Measurements from ENCODE around the gene CYP19A1.
"Not testable (repeated sequence)": the region's sequence is repeated elsewhere in the genome, so short reads cannot be mapped to it uniquely, and the experiment has no call there.

Gene CYP19A1

GRCh38 chr15:51284871-51285270, 53.5 kb downstream of the CYP19A1 start:
- no peak overlapping the region for H3K27ac ChIP-seq (ENCODE audit: low read length)
- H3K4me2 ChIP-seq (ENCODE audit: low read length), result peak overlapping the region; percentile 68
- no peaks in the 10 kb centered on the region for H3K27me3 ChIP-seq (ENCODE audit: low read depth, low read length)
- no peaks in the 10 kb centered on the region for H3K36me3 ChIP-seq (replicated peaks; ENCODE audit: low read depth, low read length)
- no peak for TF ChIP-seq EZH2phosphoT487 (IDR thresholded peaks at IDR 0.05; ENCODE audit: low read depth)
- no peak for TF ChIP-seq CTCF (IDR thresholded peaks at IDR 0.05; ENCODE audit: low read depth, low read length)
- H3K79me2 ChIP-seq (ENCODE audit: low read length), result no peaks in the 10 kb centered on the region
- H2AFZ ChIP-seq (ENCODE audit: low read depth, low read length), result no peak overlapping the region
- no peak overlapping the region for H3K4me3 ChIP-seq (ENCODE audit: low read length)
- H3K9me3 ChIP-seq (ENCODE audit: insufficient read depth, low read length), result no peaks in the 10 kb centered on the region
- no peak overlapping the region for H3K9ac ChIP-seq (ENCODE audit: low read length)
- peaks cover 37% of the 10 kb centered on the region for H3K4me1 ChIP-seq (ENCODE audit: low read length)
- no peaks in the 10 kb centered on the region for H4K20me1 ChIP-seq (ENCODE audit: insufficient read depth, low read length)

GRCh38 chr15:51283026-51283425, 55.4 kb downstream of the CYP19A1 start:
- peak overlapping the region; percentile 52 for H3K4me3 ChIP-seq (ENCODE audit: low read length)
- no peaks in the 10 kb centered on the region for H4K20me1 ChIP-seq (ENCODE audit: insufficient read depth, low read length)
- H3K4me2 ChIP-seq (ENCODE audit: low read length), result peak overlapping the region; percentile 68
- H3K36me3 ChIP-seq (replicated peaks; ENCODE audit: low read depth, low read length), result no peaks in the 10 kb centered on the region
- H2AFZ ChIP-seq (ENCODE audit: low read depth, low read length), result peak overlapping the region; percentile 36; the same call in 1 of the 2 replicates
- no peaks in the 10 kb centered on the region for H3K79me2 ChIP-seq (ENCODE audit: low read length)
- TF ChIP-seq EZH2phosphoT487 (IDR thresholded peaks at IDR 0.05; ENCODE audit: low read depth) (no peak), CTCF (IDR thresholded peaks at IDR 0.05; ENCODE audit: low read depth, low read length) (peak; percentile 50)
- H3K9me3 ChIP-seq (ENCODE audit: insufficient read depth, low read length), result no peaks in the 10 kb centered on the region
- peak overlapping the region; percentile 74 for H3K27ac ChIP-seq (ENCODE audit: low read length)
- peak overlapping the region; percentile 35; the same call in 1 of the 2 replicates for H3K9ac ChIP-seq (ENCODE audit: low read length)
- peaks cover 37% of the 10 kb centered on the region for H3K4me1 ChIP-seq (ENCODE audit: low read length)
- peaks cover 18% of the 10 kb centered on the region for H3K27me3 ChIP-seq (ENCODE audit: low read depth, low read length)

- H3K27me3 ChIP-seq (ENCODE audit: low read depth, low read length), result peaks cover 22% of the 10 kb centered on the region
- not testable (repeated sequence) for H3K36me3 ChIP-seq (replicated peaks; ENCODE audit: low read depth, low read length); H3K79me2 ChIP-seq (ENCODE audit: low read length); H3K9me3 ChIP-seq (ENCODE audit: insufficient read depth, low read length); H4K20me1 ChIP-seq (ENCODE audit: insufficient read depth, low read length)
- H3K4me2 ChIP-seq (ENCODE audit: low read length), result peak overlapping the region; percentile 66
- H3K9ac ChIP-seq (ENCODE audit: low read length), result peak overlapping the region; percentile 35; the same call in 1 of the 2 replicates
- peak overlapping the region; percentile 36; the same call in 1 of the 2 replicates for H2AFZ ChIP-seq (ENCODE audit: low read depth, low read length)
- H3K4me1 ChIP-seq (ENCODE audit: low read length), result peaks cover 37% of the 10 kb centered on the region
- peak overlapping the region; percentile 74 for H3K27ac ChIP-seq (ENCODE audit: low read length)
- peak overlapping the region; percentile 40; the same call in 1 of the 2 replicates for H3K4me3 ChIP-seq (ENCODE audit: low read length)
Observed at GRCh38 chr15:51282241-51282640, 56.2 kb downstream of the CYP19A1 start.

- TF ChIP-seq CTCF (IDR thresholded peaks at IDR 0.05; ENCODE audit: low read depth, low read length) (peak; percentile 83), EZH2phosphoT487 (IDR thresholded peaks at IDR 0.05; ENCODE audit: low read depth) (no peak)
- Histone ChIP-seq H4K20me1 (ENCODE audit: insufficient read depth, low read length) (no peaks in the 10 kb centered on the region), H3K27me3 (ENCODE audit: low read depth, low read length) (peaks cover 25% of the 10 kb centered on the region), H2AFZ (ENCODE audit: low read depth, low read length) (no peak overlapping the region), H3K9ac (ENCODE audit: low read length) (no peak overlapping the region), H3K79me2 (ENCODE audit: low read length) (no peaks in the 10 kb centered on the region), H3K4me2 (ENCODE audit: low read length) (no peak overlapping the region), H3K9me3 (ENCODE audit: insufficient read depth, low read length) (no peaks in the 10 kb centered on the region), H3K4me3 (ENCODE audit: low read length) (no peak overlapping the region), H3K27ac (ENCODE audit: low read length) (no peak overlapping the region), H3K36me3 (replicated peaks; ENCODE audit: low read depth, low read length) (no peaks in the 10 kb centered on the region), H3K4me1 (ENCODE audit: low read length) (peaks cover 37% of the 10 kb centered on the region)
Observed at GRCh38 chr15:51281368-51281967, 56.9 kb downstream of the CYP19A1 start.

All from OCI-LY3 (cell line).